GM18870 (cell line): ENCODE results near the gene SMYD2.
"Not testable (repeated sequence)": the region's sequence is repeated elsewhere in the genome, so short reads cannot be mapped to it uniquely, and the experiment has no call there.

Experiments
- ATAC-seq: cut with Tn5 transposase; IDR thresholded peaks from one replicate; pipeline ENCODE4 v1.9.1; 2021; ENCODE audit warnings: moderate library complexity; ENCODE audit not compliant: unreplicated experiment

SMYD2 gene

DNA sequence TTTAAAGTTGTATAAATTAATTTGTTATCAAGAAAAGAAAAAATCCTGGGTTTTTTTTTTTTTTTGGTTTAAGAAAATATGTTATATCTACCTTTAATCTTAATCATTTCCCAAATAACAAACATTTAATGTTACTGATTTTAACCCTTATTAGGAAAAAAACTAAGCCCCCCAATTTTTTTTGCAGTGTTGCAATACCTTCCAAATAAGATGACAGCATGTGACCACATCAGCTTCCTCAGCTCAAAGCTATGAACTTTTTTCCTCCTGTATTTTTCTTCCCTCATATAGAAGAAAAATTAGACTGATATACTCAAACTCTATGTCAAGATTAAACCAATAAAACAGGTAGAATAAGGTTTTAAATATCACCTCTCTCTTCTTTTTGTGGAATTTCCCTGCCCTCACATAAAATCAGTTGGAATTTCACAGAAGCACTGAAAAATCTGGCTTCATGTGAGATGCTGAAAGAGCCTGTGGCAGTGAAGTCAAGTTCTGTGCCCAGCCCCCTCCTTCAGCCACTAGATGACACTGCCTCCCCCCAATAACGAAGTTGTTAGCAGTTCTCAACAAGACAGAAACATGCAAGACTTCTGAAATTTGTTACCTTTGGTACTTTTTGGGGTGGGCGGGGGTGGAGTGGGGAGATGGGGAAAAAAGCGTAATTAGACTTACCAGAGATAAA is 9.6 kb upstream of the SMYD2 start:
- no peak for ATAC-seq

DNA sequence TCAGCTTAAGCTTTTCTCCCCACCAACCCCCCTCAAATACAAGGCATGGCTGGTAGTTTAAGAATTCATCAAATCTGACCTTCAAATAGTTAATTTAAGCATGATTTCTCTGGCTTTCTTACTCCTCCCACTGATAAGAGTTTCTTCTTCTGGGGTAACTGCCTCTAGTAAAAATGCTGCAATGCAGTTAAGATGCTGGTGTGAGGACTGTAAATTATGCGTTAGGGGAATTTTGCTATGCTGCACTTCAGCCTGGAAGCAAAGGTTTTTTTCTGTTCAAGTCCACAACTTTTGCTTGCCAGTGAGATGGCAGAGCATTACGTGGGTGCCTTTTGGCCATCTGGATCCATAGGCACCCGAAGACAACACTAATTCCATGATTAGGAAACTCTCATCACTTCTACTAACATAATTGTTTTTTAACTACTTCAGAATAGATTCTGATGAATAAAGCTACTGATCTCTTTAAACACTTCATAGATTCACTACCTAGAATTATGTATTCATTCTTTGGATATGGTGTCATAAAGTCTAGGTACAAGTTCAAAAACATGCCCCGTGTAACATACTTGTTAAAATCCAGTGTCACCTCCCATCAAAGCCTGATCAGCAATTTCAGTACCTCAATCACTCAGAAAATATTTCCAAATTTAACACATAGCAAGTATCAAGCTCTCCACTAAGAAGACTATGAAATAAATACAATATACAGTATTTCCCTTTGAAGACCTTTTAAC is 8.8 kb upstream of the SMYD2 start:
- ATAC-seq = no peak

DNA sequence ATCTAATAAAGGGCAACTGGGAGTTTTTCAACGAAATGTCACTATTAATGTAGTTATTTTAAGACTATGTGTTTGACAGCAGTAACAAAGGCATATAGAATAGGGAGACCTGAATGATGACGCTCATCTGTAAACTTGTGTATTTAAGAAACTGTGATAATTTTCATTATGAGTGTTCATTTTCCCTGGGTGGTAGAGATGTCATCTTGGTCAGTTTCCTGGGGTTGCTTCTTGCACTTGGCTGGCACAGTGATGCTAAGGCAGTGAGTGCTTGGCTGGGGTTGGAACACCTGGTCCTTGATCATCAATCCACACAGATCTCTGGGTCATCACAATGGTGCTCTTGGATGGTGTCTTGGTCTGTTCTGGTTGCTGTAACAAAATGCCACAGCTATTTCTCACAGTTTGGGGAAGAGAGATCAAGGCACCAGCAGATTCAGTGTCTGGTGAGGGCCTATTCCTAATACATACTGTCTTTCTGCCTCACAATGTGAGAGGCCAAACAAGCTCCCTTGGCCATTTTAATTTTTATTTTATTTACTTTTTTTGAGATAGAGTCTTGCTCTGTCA is 7.9 kb upstream of the SMYD2 start:
- ATAC-seq = no peak

DNA sequence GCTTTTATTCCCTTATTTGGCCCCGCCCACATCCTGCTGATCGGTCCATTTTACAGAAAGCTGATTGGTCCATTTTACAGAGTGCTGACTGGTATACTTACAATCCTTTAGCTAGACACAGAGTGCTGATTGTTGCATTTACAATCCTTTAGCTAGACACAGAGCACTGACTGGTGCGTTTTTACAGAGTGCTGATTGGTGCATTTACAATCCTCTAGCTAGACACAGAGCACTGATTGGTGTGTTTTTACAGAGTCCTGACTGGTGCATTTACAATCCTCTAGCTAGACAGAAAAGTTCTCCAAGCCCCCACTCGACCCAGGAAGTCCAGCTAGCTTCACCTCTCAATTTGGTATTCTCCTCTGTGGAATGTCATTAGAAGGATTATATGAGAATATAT is 5.3 kb upstream of the SMYD2 start:
- ATAC-seq = not testable (repeated sequence)

- ATAC-seq = no peak
Measured at GRCh38 chr1:214276786-214277185, 4.2 kb upstream of the SMYD2 start.

DNA sequence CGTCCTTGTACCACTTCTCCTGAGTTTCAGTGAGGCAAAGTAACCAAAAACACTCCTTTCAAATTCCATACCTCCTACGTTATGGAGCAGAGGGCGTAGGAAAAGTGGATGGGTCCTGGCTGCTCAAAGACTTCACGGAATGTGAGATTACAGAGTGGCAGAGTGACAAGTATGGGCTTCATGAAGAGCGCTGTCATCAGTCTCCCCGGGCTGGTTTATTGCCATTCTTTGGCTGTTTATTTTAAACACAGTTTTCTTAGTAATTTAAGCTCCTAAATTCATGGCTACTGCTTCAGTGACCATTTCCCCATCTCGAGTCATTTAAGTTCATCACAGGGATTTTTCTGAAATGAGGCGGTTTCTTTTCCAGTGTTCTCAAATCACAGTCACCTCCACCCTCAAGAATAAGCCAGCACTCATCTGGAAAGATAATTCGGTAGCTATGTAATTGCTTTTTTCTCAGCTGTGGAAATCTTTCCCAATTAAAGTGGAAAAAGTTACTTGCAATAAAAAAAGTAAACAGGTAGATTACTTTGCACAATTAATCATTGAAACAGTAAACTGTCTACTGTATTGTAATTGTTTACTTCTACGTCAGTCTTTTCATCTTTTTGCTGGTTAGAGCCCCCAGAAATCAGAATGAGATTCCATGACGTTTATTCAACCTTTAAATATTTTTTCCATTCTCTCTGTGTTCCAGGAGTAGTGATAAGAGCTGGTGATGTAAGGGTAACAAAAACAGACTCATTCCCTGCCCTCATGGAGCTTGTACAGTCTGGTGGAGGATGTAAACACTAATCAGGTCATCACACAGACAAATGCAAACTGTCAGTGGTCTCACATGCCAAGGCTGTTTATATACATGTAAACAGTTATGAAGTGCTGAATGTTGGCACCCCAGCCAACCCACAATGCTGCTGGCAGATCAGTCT is 3.0 kb upstream of the SMYD2 start:
- no peak for ATAC-seq

DNA sequence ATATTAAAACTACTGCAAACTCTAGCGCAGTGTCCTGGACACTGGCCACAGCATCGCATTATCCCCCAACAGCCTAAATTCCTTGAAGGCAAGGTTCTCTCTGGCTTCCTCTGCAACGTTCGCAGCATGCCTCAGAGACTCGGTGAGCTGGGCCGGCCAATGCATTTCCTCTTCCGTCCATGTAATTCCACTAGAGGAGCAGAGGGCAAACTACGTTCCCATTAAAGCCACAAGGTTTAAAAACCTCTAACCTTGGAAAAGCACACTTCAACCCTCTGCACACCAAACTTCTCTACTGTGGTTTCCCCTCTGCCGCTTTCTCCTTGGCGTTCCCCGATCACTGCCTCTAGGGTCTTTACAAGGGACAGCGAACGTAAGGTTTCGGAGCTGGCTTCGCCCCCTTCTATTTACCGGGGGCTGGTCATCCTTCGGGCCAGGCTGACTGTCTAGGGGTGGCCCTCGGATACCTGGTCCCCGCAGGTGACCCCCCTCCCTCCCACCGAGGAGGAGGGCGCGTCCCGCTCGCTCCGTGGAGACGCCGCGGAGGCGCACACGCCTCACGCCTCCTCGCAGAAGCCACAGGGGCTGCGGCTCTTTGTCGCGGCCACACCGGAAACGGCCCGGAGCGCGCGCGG is 456 bp upstream of the SMYD2 start:
- peak; percentile 34 for ATAC-seq

GRCh38 chr1:214281720-214282629 is 1.0 kb downstream of the SMYD2 start:
- peak; percentile 32 for ATAC-seq

DNA sequence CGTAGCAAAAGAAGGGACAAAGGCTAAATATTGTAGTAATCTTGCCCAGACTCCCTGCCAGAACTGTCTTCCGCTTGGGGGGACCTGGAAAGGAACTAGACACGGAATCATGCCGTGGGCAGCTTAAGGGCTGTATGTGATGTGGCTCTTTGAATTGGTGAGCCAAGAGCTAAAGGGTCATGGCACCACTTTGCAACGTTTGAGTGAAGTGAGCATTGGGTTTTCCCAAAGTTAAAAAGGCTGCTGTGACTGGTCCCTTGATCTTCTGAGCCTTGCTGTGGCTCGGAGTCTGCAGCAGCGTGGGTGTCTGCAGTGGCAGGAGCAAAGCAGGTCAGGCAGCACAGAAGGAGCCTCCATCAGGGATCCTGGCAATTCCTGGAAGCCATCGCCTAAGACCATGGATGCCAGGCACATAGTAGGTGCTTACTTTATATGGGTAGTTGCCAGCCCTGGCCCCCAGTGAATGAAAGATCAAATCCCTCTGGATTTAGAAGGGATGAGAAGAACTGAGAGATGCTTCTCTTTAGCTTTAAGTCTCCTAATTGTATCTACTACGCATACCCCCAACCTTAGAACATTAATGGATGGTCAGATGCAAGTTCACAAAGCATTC is 1.8 kb downstream of the SMYD2 start:
- no peak for ATAC-seq

- no peak for ATAC-seq
Measured at GRCh38 chr1:214285610-214286440, 4.9 kb downstream of the SMYD2 start.

DNA sequence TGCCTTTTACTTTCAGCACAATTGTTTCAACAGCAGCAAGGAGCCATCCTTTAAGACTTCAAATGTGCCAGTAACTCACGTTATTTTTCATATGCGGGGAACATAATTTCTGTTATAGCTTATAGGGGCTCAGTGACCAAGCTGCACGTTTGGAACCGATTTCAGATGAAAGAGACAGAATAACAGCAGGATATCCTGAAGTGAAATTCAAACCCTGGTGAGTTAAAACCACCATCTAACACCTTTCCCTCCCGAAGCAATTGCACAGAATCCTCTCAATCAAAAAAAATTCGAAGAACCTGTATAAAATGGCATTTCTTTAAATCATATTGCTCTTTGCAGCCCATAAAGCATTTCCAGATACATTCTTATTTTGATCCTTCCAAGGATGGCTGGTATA is 6.9 kb downstream of the SMYD2 start:
- no peak for ATAC-seq

GRCh38 chr1:214289574-214290272 is 8.8 kb downstream of the SMYD2 start:
- ATAC-seq = no peak

DNA sequence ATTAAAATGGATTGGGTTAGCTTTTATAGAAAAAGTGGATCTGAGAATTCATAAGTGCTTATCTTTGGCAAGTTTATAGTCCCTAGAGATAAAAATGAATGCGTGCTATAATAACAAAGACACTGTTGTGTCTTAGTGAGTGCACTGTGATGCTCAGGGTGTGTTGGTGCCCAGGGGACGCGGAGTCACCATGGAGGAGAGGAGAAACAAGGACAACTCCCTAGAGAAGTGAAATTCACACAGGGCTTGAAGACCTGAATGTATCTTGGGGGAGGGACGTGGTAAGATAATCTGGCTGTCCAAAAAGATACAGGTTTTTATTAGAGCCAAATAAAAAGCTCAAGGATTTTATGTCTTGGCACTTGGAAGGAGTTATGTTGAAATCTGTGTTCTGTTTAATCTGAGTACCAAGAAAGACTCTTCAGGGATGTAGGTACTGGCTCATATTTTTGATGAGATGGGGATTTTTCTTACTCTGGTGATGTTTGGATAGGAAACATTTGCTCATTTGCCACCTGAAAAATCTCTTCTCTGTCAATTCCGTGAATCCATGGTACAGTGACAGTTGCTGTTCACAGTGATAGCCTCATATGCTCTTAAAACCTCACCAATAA is 9.6 kb downstream of the SMYD2 start:
- no peak for ATAC-seq

- no peak for ATAC-seq
Measured at GRCh38 chr1:214292322-214292721, 11.4 kb downstream of the SMYD2 start.

GRCh38 chr1:214295934-214296333 is 15.0 kb downstream of the SMYD2 start:
- no peak for ATAC-seq

DNA sequence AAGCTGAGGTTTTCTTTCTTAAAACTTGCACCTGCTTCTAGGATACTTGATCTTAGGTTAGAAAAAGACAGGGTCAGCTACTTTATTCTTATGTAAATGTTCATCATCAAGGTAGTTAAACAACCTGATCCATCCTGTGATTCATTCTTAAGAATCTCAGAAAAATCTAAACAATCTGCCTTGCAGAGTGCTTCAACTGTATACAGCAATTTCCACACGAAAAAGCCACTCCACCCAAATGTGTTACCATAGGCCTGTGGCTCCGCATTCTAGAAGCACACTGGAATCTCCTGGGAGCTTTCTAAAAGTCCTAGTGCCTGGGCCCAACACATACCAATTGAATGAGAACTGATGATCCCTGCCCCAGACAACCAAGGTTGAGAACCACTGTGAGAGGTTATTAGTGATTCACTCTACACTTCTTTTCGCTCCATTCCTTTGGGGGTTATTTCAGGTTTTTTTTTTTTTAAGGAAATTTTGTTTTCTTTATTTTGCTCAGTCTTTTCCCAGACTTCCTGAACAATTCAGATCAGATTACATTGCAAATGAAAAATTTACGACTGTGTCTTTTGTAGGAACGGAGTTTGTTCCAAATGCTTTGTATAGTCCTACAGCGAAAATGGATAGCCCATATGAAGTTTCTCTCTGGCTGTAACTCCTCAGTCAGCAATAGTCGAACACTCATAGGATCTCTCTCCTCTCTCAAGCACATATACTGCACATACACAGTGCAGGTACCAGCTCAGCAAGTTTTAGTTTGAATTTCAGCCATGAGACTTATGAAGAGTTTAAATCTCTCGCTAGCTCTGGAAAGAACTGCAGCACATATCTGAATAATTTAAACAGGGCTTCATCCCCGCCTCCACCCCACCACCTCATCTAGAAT is 16.1 kb downstream of the SMYD2 start:
- ATAC-seq = no peak
